Uterus (tissue), 4 donors: ENCODE results near the gene PMPCA. TPM values are rescaled to one million over a fixed set of nuclear protein-coding genes. Genes with fewer than 3 reads are reported as not detected.

Experiments
- DNase-seq, 2 donors: peaks; one replicate each; pipeline ENCODE4 v3.0.0-alpha.2; 2019 to 2020
- H3K27ac ChIP-seq, 2 donors: fragments of 200-600 bp; sonication (generic); 1 replicate in 1 of 2; 2 replicates in 1 of 2; pipeline ENCODE4 v1.5.1; 2016 to 2018
- H3K27me3 ChIP-seq, 2 donors: fragments of 200-600 bp; sonication (generic); one replicate each; pipeline ENCODE4 v1.5.1; 2018 to 2019; ENCODE audit warnings: control low read depth in 1 of 2
- H3K36me3 ChIP-seq, 2 donors: fragments of 200-600 bp; sonication (generic); one replicate each; pipeline ENCODE4 v1.5.1; 2019; ENCODE audit warnings: control low read depth in 1 of 2
- H3K4me1 ChIP-seq, 2 donors: fragments of 200-600 bp; sonication (generic); one replicate each; pipeline ENCODE4 v1.5.1; 2018 to 2019; ENCODE audit warnings: control low read depth in 1 of 2
- H3K4me3 ChIP-seq, 2 donors: fragments of 200-600 bp; sonication (generic); 1 replicate in 1 of 2; 2 replicates in 1 of 2; pipeline ENCODE4 v1.5.1; 2018 to 2019; ENCODE audit warnings: mild to moderate bottlenecking in 1 of 2
- H3K9me3 ChIP-seq, 2 donors: fragments of 200-600 bp; sonication (generic); one replicate each; pipeline ENCODE4 v1.5.1; 2019; ENCODE audit warnings: control low read depth in 1 of 2
- CTCF ChIP-seq, 4 experiments: fragments of 200-600 bp in 2 of 4; fragments of 450-650 bp in 2 of 4; sonication (generic) in 2 of 4; IDR thresholded peaks; one replicate each; pipeline ENCODE4 v1.5.1; 2016 to 2019; ENCODE audit warnings: antibody characterized with exemption in 4 of 4, mild to moderate bottlenecking in 2 of 4, moderate library complexity in 1 of 4
- POLR2A ChIP-seq, 2 donors: fragments of 450-650 bp; IDR thresholded peaks; one replicate each; pipeline ENCODE4 v1.6.1; 2016; ENCODE audit warnings: antibody characterized with exemption in 2 of 2, mild to moderate bottlenecking in 1 of 2, moderate library complexity in 1 of 2
- intact Hi-C: fragments of 100-400 bp; cut with DNase I; formaldehyde crosslinking; loops from one replicate; pipeline ENCODE4 v1.15.1; 2023; ENCODE audit warnings: low total_unique reads
- total RNA-seq, 4 donors: library from RNA; depleted of rRNA in 3 of 4; stranded (reverse); fragments of >200 nt in 3 of 4; gene quantifications; one replicate each; pipeline versions ENCODE4 v1.1.0 to v1.2.4, GENCODE V29; 2014 to 2023
- donor health status: DM: yes; HTN: yes; CAD: no.

Gene PMPCA
- total RNA-seq, 4 donors from 2014 or later: 0.77 to 39.0 (median 29.5) TPM

GRCh38 chr9:136375096-136375495 is 35.4 kb upstream of the PMPCA start:
- H3K4me1 ChIP-seq: no peaks in the 10 kb centered on the region
- no peak for TF ChIP-seq POLR2A (IDR thresholded peaks at IDR 0.05)
- TF ChIP-seq CTCF (IDR thresholded peaks at IDR 0.05): no peak
- no peaks in the 10 kb centered on the region for H3K9me3 ChIP-seq
- no peak for DNase-seq
- H3K4me3 ChIP-seq: no peak overlapping the region
- no peaks in the 10 kb centered on the region for H3K36me3 ChIP-seq
- intact Hi-C loops: no loop called here
- H3K27ac ChIP-seq: no peak overlapping the region
- H3K27me3 ChIP-seq: no peaks in the 10 kb centered on the region

DNA sequence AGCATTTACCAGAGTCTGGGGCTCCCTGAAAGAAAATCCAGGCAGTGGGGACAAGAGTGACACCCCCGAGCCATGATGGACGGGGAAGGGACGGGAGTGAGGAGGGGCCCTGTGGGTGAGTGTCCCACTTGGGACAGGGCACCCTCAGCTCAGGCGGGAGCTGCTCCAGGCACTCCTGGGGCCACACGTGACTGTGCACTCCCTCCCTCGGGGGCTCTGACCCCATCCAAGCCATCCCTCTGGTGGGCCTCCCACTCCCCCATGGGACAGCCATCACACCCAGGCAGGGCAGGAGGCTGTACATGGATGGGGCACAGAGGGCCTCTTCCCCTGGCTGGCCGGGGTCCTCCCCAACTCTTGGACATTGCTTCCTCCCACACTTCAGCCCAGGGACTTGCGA is 34.0 kb upstream of the PMPCA start:
- TF ChIP-seq POLR2A (IDR thresholded peaks at IDR 0.05) (no peak), CTCF (IDR thresholded peaks at IDR 0.05) (no peak)
- H3K9me3 ChIP-seq: no peaks in the 10 kb centered on the region
- H3K27me3 ChIP-seq: no peaks in the 10 kb centered on the region
- no peaks in the 10 kb centered on the region for H3K36me3 ChIP-seq
- no peak overlapping the region for H3K4me3 ChIP-seq
- DNase-seq: no peak
- H3K4me1 ChIP-seq: no peaks in the 10 kb centered on the region
- H3K27ac ChIP-seq: no peak overlapping the region
- intact Hi-C loops: no loop called here

GRCh38 chr9:136377341-136378169 is 32.9 kb upstream of the PMPCA start:
- Histone ChIP-seq H3K4me3 (no peak overlapping the region), H3K27ac (no peak overlapping the region), H3K36me3 (no peaks in the 10 kb centered on the region), H3K4me1 (no peaks in the 10 kb centered on the region), H3K9me3 (no peaks in the 10 kb centered on the region), H3K27me3 (no peaks in the 10 kb centered on the region)
- intact Hi-C loops: no loop called here
- TF ChIP-seq CTCF (IDR thresholded peaks at IDR 0.05): no peak
- no peak for TF ChIP-seq POLR2A (IDR thresholded peaks at IDR 0.05)
- no peak for DNase-seq

DNA sequence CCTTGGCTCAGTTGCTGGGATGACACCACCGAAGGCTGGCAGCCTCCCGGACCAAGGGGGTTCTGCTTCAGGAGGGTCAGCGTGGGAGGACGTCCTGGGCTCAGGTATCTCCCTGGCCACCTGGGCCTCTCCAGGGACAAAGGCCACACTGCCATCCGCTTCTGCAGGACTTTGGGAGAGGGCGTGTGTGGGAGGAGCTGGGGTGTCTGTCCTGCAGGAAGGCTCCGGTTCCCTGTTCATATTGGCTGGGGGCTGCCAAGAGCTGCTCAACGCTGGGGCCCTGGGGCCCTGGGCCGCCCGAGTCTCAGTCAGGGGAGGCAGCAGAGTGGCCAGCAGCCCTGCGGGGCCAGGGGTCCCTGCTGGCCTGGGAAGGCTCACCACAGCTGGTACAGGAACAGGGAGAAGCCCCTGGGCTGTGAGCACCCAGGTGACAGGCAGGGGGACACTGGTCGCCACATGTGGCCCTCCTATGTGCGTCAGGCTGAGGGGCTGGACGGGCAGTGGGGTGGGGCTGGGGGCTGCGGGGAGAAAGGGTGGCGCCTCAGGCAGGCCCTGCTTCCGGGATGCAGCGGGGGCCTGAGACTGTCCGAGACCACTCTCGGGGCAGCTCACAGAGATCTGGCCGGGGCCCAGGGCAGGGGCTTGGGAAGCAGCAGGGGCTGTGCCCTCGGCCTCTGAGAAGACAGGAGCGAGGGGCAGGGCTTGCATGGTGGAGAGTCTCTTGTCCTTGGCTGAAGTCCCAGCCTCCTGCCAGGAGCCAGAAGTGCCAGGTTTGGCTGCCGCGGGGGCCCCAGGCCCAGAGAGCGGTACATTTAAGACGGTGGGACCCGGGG is 32.1 kb upstream of the PMPCA start:
- TF ChIP-seq CTCF (IDR thresholded peaks at IDR 0.05): no peak
- no peak for TF ChIP-seq POLR2A (IDR thresholded peaks at IDR 0.05)
- no peaks in the 10 kb centered on the region for H3K36me3 ChIP-seq
- DNase-seq: no peak

DNA sequence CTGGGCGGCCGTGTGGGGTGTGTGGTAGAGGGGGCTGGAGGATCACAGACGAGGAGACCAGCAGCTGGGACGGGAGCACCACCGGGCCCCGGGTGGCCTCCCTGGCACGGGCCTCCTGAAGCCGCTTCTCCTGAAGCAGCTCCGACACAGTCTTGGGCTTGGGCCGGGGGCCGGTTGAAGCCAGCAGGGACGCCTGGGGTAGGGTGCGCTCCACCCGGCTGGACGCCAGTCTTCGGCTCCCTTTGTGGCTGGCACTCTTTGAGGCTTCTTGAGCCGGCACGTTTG is 31.5 kb upstream of the PMPCA start:
- Histone ChIP-seq H3K27me3 (no peaks in the 10 kb centered on the region), H3K4me1 (no peaks in the 10 kb centered on the region), H3K27ac (no peak overlapping the region), H3K36me3 (no peaks in the 10 kb centered on the region), H3K9me3 (no peaks in the 10 kb centered on the region), H3K4me3 (no peak overlapping the region)
- intact Hi-C loops: no loop called here
- TF ChIP-seq POLR2A (IDR thresholded peaks at IDR 0.05): no peak
- no peak for TF ChIP-seq CTCF (IDR thresholded peaks at IDR 0.05)
- DNase-seq: no peak

More for the DNA sequence above, 32.1 kb upstream of the PMPCA start:
- intact Hi-C loops: no loop called here
- Histone ChIP-seq H3K4me3 (no peak overlapping the region), H3K27ac (no peak overlapping the region), H3K27me3 (no peaks in the 10 kb centered on the region), H3K9me3 (no peaks in the 10 kb centered on the region), H3K4me1 (no peaks in the 10 kb centered on the region)
